ENCODE data around the gene XPO1. TPM values are rescaled to one million over a fixed set of nuclear protein-coding genes. Genes with fewer than 3 reads are reported as not detected.
"Not testable (repeated sequence)": the region's sequence is repeated elsewhere in the genome, so short reads cannot be mapped to it uniquely, and the experiment has no call there.

Gene XPO1, protein sequence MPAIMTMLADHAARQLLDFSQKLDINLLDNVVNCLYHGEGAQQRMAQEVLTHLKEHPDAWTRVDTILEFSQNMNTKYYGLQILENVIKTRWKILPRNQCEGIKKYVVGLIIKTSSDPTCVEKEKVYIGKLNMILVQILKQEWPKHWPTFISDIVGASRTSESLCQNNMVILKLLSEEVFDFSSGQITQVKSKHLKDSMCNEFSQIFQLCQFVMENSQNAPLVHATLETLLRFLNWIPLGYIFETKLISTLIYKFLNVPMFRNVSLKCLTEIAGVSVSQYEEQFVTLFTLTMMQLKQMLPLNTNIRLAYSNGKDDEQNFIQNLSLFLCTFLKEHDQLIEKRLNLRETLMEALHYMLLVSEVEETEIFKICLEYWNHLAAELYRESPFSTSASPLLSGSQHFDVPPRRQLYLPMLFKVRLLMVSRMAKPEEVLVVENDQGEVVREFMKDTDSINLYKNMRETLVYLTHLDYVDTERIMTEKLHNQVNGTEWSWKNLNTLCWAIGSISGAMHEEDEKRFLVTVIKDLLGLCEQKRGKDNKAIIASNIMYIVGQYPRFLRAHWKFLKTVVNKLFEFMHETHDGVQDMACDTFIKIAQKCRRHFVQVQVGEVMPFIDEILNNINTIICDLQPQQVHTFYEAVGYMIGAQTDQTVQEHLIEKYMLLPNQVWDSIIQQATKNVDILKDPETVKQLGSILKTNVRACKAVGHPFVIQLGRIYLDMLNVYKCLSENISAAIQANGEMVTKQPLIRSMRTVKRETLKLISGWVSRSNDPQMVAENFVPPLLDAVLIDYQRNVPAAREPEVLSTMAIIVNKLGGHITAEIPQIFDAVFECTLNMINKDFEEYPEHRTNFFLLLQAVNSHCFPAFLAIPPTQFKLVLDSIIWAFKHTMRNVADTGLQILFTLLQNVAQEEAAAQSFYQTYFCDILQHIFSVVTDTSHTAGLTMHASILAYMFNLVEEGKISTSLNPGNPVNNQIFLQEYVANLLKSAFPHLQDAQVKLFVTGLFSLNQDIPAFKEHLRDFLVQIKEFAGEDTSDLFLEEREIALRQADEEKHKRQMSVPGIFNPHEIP (N-terminal part only)
- 165 TPM for polyA plus RNA-seq (2013, experiment 1 of 2)
- 188 TPM for polyA plus RNA-seq (2013, experiment 2 of 2)

DNA sequence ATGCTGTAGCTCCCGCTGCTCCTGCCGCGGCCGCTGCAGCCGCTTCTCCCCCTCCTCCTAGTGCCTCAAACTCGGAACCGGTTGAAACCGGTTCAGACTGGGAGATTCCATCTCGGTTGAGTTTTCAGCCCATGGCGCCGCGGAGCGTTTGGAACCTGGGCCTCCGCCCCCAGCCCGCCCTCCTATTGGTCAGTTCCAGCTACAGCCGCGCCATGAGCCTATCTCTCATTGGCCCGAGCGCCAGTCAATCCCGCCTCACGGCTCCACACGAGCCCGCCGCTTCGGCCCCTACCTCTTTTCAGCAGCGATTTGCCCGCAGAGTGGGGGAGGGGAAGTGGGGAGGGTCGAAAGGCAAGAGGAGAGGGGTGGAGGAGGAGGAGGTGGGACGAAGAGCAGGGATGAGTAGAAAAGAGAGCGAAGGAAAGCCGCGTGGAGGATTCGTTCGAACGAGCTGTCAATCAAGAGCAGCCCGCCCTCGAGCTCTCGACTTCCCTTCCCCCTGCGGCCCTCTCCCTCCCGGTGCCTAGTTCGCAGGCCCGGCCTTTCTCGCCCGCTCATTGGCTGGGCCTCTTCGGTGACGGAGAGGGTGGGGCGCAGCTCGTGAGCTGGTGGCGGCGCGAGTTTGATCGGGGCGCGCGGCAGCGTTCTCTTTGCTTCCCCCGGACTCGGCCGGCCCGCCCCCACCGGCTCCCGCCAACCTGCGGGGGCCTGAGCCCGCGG is at the start of gene XPO1:
XPO1 (minus strand) TSS at position 157 of the 720 bp plus-strand sequence. CDS start 4,459 bp downstream, outside the sequence.
- peaks cover 10% of the 10 kb centered on the region for H3K36me3 ChIP-seq (ENCODE audit: control insufficient read depth, insufficient read depth, low read length)
- WGBS, 2 experiments (ENCODE audit: insufficient coverage in 2 of 2), result 0% methylated on average over 57 to 60 of the region's 65 CpGs
- no peaks in the 10 kb centered on the region for H3K9me3 ChIP-seq (ENCODE audit: control insufficient read depth, low read length)
- no peaks in the 10 kb centered on the region for H3K4me1 ChIP-seq (ENCODE audit: control insufficient read depth, insufficient read depth, low read length, poor library complexity, severe bottlenecking)
- H3K27ac ChIP-seq (ENCODE audit: low read depth, low read length, severe bottlenecking), result peak within 1 kb of the TSS; percentile 99
- peak within 1 kb of the TSS; percentile 84 for H3K4me3 ChIP-seq (ENCODE audit: extremely low read depth, insufficient read depth, low read length, poor library complexity, severe bottlenecking)

DNA sequence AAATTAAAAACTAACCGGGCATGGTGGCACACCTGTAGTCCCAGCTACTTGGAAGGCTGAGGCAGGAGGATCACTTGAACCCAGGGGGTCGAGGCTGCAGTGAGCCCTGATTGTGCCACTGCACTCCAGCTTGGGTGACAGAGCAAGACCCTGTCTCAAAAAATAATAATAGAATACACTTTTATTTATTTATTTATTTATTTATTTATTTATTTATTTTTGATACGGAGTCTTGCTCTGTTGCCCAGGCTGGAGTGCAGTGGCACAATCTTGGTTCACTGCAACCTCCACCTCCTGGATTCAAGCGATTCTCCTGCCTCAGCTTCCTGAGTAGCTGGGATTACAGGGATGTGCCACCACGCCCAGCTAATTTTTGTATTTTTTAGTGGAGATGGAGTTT is 48.8 kb upstream of the XPO1 start:
- H3K9me3 ChIP-seq (ENCODE audit: control insufficient read depth, low read length); H3K36me3 ChIP-seq (ENCODE audit: control insufficient read depth, insufficient read depth, low read length); H3K27ac ChIP-seq (ENCODE audit: low read depth, low read length, severe bottlenecking); H3K4me1 ChIP-seq (ENCODE audit: control insufficient read depth, insufficient read depth, low read length, poor library complexity, severe bottlenecking); H3K4me3 ChIP-seq (ENCODE audit: extremely low read depth, insufficient read depth, low read length, poor library complexity, severe bottlenecking): not testable (repeated sequence)
- 80 to 100% methylated on average over 1 of the region's 5 CpGs for WGBS, 2 experiments (ENCODE audit: insufficient coverage in 2 of 2)

DNA sequence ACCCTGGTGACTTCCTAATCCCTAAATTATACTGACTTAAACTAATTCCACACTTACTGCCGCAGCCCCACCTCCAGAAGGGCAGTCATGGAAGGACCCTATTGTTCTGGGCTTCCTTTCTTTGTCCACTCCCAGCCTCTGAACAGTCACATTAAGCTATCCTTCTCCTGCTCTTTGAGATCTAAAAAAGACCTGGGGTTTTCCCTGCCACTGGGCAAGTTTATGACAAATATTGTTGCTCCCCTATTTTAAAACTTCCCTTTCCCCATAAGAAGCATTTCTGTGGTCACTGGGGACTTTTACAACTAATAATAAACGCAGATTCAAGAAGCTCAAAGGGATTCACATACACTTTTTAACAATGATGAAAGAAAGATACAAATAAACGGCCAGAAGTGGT is 47.2 kb upstream of the XPO1 start:
- Histone ChIP-seq H3K4me3 (ENCODE audit: extremely low read depth, insufficient read depth, low read length, poor library complexity, severe bottlenecking) (no peak overlapping the region), H3K27ac (ENCODE audit: low read depth, low read length, severe bottlenecking) (no peak overlapping the region), H3K9me3 (ENCODE audit: control insufficient read depth, low read length) (no peaks in the 10 kb centered on the region), H3K36me3 (ENCODE audit: control insufficient read depth, insufficient read depth, low read length) (no peaks in the 10 kb centered on the region), H3K4me1 (ENCODE audit: control insufficient read depth, insufficient read depth, low read length, poor library complexity, severe bottlenecking) (no peaks in the 10 kb centered on the region)
- WGBS, 2 experiments (ENCODE audit: insufficient coverage in 2 of 2), result 72 to 90% methylated on average over 2 of the region's 3 CpGs

DNA sequence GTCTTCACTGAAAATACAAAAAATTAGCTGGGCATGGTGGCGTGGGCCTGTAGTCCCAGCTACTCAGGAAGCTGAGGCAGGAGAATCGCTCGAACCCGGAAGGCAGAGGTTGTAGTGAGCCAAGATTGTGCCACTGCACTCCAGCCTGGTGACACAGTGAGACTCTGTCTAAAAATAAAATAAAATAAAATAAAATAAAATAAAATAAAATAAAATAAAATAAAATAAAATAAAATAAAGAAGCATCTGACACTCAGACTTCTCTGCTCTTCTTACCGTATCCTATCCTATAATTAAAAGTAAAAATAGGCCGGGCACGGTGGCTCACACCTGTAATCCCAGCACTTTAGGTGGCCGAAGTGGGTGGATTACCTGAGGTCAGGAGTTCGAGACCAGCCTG is 46.2 kb upstream of the XPO1 start:
- not testable (repeated sequence) for H3K36me3 ChIP-seq (ENCODE audit: control insufficient read depth, insufficient read depth, low read length); H3K27ac ChIP-seq (ENCODE audit: low read depth, low read length, severe bottlenecking); H3K4me3 ChIP-seq (ENCODE audit: extremely low read depth, insufficient read depth, low read length, poor library complexity, severe bottlenecking); H3K9me3 ChIP-seq (ENCODE audit: control insufficient read depth, low read length); H3K4me1 ChIP-seq (ENCODE audit: control insufficient read depth, insufficient read depth, low read length, poor library complexity, severe bottlenecking)
- WGBS, 2 experiments (ENCODE audit: insufficient coverage in 2 of 2), result 94 to 100% methylated on average over 3 to 4 of the region's 9 CpGs

DNA sequence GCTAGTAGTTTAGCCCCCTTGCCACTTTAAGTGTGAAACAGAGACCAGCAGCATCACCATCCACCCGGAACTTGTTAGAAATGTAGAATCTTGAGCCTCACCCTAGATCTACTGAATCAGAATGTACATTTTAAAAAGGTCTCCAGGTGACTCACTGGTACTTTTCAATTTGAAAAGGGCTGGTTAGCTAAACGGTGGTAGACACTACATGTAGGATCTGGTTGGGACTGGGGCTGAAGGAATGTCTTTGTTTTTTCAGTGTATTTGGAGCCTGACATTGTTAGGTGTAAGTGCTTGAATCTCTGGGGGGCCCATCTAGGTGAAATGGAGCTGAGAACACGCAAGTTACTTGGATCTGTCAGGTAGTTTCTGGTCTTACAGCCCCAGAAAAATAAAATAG is 44.0 kb upstream of the XPO1 start:
- Histone ChIP-seq H3K4me3 (ENCODE audit: extremely low read depth, insufficient read depth, low read length, poor library complexity, severe bottlenecking) (no peak overlapping the region), H3K4me1 (ENCODE audit: control insufficient read depth, insufficient read depth, low read length, poor library complexity, severe bottlenecking) (no peaks in the 10 kb centered on the region)
- WGBS, 2 experiments (ENCODE audit: insufficient coverage in 2 of 2), result 10 to 57% methylated on average over 2 to 3 of the region's 3 CpGs

DNA sequence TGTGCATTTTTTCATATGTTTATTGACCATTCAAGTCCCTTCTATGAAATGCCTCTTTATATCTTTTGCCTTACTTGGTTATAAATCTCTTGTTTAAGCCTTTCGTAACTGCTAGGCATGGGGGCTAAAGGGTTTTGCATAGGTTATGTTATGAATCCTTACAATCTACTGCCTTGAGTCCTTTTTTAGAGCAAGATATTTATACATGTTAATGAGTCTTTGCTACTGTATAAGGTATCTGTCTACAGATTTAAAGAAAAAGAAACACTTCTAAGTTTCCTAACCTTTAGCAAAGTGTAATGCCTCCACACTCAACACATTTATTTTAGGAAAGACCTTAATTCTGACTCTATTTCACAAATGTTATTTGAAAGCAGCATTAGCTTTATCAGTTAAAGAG is 43.6 kb upstream of the XPO1 start:
- WGBS, 2 experiments (ENCODE audit: insufficient coverage in 2 of 2), result no CpG with 5 or more reads among the region's 1 CpG

More for the DNA sequence above, 44.0 kb upstream of the XPO1 start:
- Histone ChIP-seq H3K27ac (ENCODE audit: low read depth, low read length, severe bottlenecking) (no peak overlapping the region), H3K36me3 (ENCODE audit: control insufficient read depth, insufficient read depth, low read length) (no peaks in the 10 kb centered on the region), H3K9me3 (ENCODE audit: control insufficient read depth, low read length) (no peaks in the 10 kb centered on the region)

DNA sequence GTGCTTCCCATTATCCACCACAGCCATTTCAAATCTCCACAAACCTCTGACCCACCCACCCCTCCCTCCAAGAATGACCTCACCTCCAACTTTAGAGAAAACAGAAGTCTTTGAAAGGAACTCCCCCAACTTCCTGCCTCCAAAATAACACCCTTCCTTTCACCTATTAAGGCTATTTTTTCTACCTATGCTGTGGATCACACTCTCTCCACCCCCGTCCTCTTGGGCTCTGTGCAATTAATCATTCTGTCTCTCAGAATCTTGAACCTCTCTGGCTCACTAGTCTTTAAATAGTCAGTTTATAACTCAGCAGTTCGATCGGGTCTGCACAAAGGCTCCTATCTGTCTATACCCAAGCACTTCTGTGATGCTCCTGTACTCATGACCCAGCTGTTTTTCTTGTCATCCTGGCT is 37.3 kb upstream of the XPO1 start:
- Histone ChIP-seq H3K27ac (ENCODE audit: low read depth, low read length, severe bottlenecking) (no peak overlapping the region), H3K9me3 (ENCODE audit: control insufficient read depth, low read length) (no peaks in the 10 kb centered on the region), H3K4me3 (ENCODE audit: extremely low read depth, insufficient read depth, low read length, poor library complexity, severe bottlenecking) (no peak overlapping the region), H3K4me1 (ENCODE audit: control insufficient read depth, insufficient read depth, low read length, poor library complexity, severe bottlenecking) (peaks cover 8% of the 10 kb centered on the region), H3K36me3 (ENCODE audit: control insufficient read depth, insufficient read depth, low read length) (no peaks in the 10 kb centered on the region)
- WGBS, 2 experiments (ENCODE audit: insufficient coverage in 2 of 2), result 79 to 81% methylated on average over 3 of the region's 3 CpGs

More for the DNA sequence above, 43.6 kb upstream of the XPO1 start:
- H3K9me3 ChIP-seq (ENCODE audit: control insufficient read depth, low read length), result no peaks in the 10 kb centered on the region
- no peaks in the 10 kb centered on the region for H3K36me3 ChIP-seq (ENCODE audit: control insufficient read depth, insufficient read depth, low read length)
- no peak overlapping the region for H3K4me3 ChIP-seq (ENCODE audit: extremely low read depth, insufficient read depth, low read length, poor library complexity, severe bottlenecking)
- H3K27ac ChIP-seq (ENCODE audit: low read depth, low read length, severe bottlenecking), result no peak overlapping the region
- no peaks in the 10 kb centered on the region for H3K4me1 ChIP-seq (ENCODE audit: control insufficient read depth, insufficient read depth, low read length, poor library complexity, severe bottlenecking)

DNA sequence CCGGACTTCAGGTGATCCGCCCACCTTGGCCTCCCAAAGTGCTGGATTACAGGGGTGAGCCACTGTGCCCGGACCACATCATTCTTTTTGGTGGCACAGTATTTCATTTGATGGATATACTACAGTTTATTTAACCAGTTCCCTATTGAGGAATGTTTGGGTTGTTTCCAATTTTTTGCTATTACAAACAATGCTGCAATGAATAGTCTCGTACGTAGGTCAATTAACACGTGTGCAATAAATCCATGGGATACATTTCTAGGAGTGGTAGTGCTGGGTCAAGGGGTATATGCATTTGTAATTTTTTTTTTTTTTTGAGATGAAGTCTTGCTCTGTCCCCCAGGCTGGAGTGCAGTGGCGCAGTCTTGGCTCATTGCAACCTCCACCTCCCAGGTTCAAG is 28.4 kb upstream of the XPO1 start:
- 91 to 98% methylated on average over 3 to 5 of the region's 7 CpGs for WGBS, 2 experiments (ENCODE audit: insufficient coverage in 2 of 2)
- Histone ChIP-seq H3K9me3 (ENCODE audit: control insufficient read depth, low read length) (no peaks in the 10 kb centered on the region), H3K4me1 (ENCODE audit: control insufficient read depth, insufficient read depth, low read length, poor library complexity, severe bottlenecking) (no peaks in the 10 kb centered on the region), H3K4me3 (ENCODE audit: extremely low read depth, insufficient read depth, low read length, poor library complexity, severe bottlenecking) (no peak overlapping the region), H3K27ac (ENCODE audit: low read depth, low read length, severe bottlenecking) (no peak overlapping the region), H3K36me3 (ENCODE audit: control insufficient read depth, insufficient read depth, low read length) (no peaks in the 10 kb centered on the region)

DNA sequence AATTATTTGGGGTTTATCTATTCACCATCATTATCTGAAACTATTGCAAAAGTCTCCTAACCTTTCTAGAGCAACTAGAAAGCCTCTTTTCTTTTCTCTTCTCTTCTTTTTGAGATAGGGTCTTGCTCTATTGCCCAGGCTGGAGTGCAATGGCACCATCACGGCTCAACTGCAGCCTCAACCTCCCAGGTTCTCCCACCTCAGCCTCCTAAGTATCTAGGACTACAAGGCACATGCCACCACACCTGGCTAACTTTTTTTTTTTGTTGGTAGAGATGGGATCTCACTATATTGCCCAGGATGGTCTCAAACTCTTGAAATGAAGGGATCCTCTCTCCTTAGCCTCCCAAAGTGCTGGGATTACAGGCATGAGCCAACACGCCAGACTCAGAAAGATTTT is 24.5 kb upstream of the XPO1 start:
- Histone ChIP-seq H3K4me1 (ENCODE audit: control insufficient read depth, insufficient read depth, low read length, poor library complexity, severe bottlenecking) (no peaks in the 10 kb centered on the region), H3K9me3 (ENCODE audit: control insufficient read depth, low read length) (no peaks in the 10 kb centered on the region)

DNA sequence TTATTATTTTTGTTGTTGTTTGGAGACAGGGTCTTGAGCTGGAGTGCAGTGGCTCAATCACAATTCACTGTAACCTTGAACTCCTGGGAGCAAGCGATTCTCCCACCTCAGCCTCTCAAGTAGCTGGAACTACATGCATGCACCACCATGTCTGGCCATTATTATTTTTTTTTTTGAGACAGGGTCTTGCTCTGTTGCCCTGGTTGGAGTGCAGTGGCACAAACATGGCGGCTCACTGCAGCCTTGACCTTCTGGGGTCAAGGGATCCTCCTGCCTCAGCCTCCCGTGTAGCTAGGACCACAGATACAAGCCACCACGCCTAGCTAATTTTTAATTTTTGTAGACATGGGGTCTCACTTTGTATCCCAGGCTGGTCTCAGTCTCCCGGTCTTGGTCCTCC is 20.0 kb upstream of the XPO1 start:
- H3K9me3 ChIP-seq (ENCODE audit: control insufficient read depth, low read length), result no peaks in the 10 kb centered on the region

More for the DNA sequence above, 24.5 kb upstream of the XPO1 start:
- H3K36me3 ChIP-seq (ENCODE audit: control insufficient read depth, insufficient read depth, low read length), result no peaks in the 10 kb centered on the region
- WGBS, 2 experiments (ENCODE audit: insufficient coverage in 2 of 2), result 83 to 100% methylated on average over 2 of the region's 2 CpGs
- no peak overlapping the region for H3K27ac ChIP-seq (ENCODE audit: low read depth, low read length, severe bottlenecking)
- no peak overlapping the region for H3K4me3 ChIP-seq (ENCODE audit: extremely low read depth, insufficient read depth, low read length, poor library complexity, severe bottlenecking)

More for the DNA sequence above, 20.0 kb upstream of the XPO1 start:
- Histone ChIP-seq H3K4me3 (ENCODE audit: extremely low read depth, insufficient read depth, low read length, poor library complexity, severe bottlenecking) (no peak overlapping the region), H3K27ac (ENCODE audit: low read depth, low read length, severe bottlenecking) (no peak overlapping the region), H3K4me1 (ENCODE audit: control insufficient read depth, insufficient read depth, low read length, poor library complexity, severe bottlenecking) (no peaks in the 10 kb centered on the region), H3K36me3 (ENCODE audit: control insufficient read depth, insufficient read depth, low read length) (no peaks in the 10 kb centered on the region)
- WGBS, 2 experiments (ENCODE audit: insufficient coverage in 2 of 2), result 69 to 75% methylated on average over 4 of the region's 5 CpGs

All from mesodermal cell (in vitro differentiated cells).